Uterus (tissue), 4 donors: ENCODE results near the gene ABCA12. TPM values are rescaled to one million over a fixed set of nuclear protein-coding genes. Genes with fewer than 3 reads are reported as not detected.

ENCODE experiments used
- DNase-seq, 2 donors: peaks; one replicate each; pipeline ENCODE4 v3.0.0-alpha.2; 2019 to 2020
- H3K27ac ChIP-seq, 2 donors: fragments of 200-600 bp; sonication (generic); 1 replicate in 1 of 2; 2 replicates in 1 of 2; pipeline ENCODE4 v1.5.1; 2016 to 2018
- H3K27me3 ChIP-seq, 2 donors: fragments of 200-600 bp; sonication (generic); one replicate each; pipeline ENCODE4 v1.5.1; 2018 to 2019; ENCODE audit warnings: control low read depth in 1 of 2
- H3K36me3 ChIP-seq, 2 donors: fragments of 200-600 bp; sonication (generic); one replicate each; pipeline ENCODE4 v1.5.1; 2019; ENCODE audit warnings: control low read depth in 1 of 2
- H3K4me1 ChIP-seq, 2 donors: fragments of 200-600 bp; sonication (generic); one replicate each; pipeline ENCODE4 v1.5.1; 2018 to 2019; ENCODE audit warnings: control low read depth in 1 of 2
- H3K4me3 ChIP-seq, 2 donors: fragments of 200-600 bp; sonication (generic); 1 replicate in 1 of 2; 2 replicates in 1 of 2; pipeline ENCODE4 v1.5.1; 2018 to 2019; ENCODE audit warnings: mild to moderate bottlenecking in 1 of 2
- H3K9me3 ChIP-seq, 2 donors: fragments of 200-600 bp; sonication (generic); one replicate each; pipeline ENCODE4 v1.5.1; 2019; ENCODE audit warnings: control low read depth in 1 of 2
- CTCF ChIP-seq, 4 experiments: fragments of 200-600 bp in 2 of 4; fragments of 450-650 bp in 2 of 4; sonication (generic) in 2 of 4; IDR thresholded peaks; one replicate each; pipeline ENCODE4 v1.5.1; 2016 to 2019; ENCODE audit warnings: antibody characterized with exemption in 4 of 4, mild to moderate bottlenecking in 2 of 4, moderate library complexity in 1 of 4
- POLR2A ChIP-seq, 2 donors: fragments of 450-650 bp; IDR thresholded peaks; one replicate each; pipeline ENCODE4 v1.6.1; 2016; ENCODE audit warnings: antibody characterized with exemption in 2 of 2, mild to moderate bottlenecking in 1 of 2, moderate library complexity in 1 of 2
- intact Hi-C: fragments of 100-400 bp; cut with DNase I; formaldehyde crosslinking; loops from one replicate; pipeline ENCODE4 v1.15.1; 2023; ENCODE audit warnings: low total_unique reads
- total RNA-seq, 4 donors: library from RNA; depleted of rRNA in 3 of 4; stranded (reverse); fragments of >200 nt in 3 of 4; gene quantifications; one replicate each; pipeline versions ENCODE4 v1.1.0 to v1.2.4, GENCODE V29; 2014 to 2023
- donor health status: DM: yes; HTN: yes; CAD: no.

The ABCA12 gene
- total RNA-seq, 4 donors from 2014 or later, result 0.14 TPM; not detected in 3

GRCh38 chr2:215105607-215106354 lies 32.6 kb downstream of the ABCA12 start:
- Histone ChIP-seq H3K9me3 (no peaks in the 10 kb centered on the region), H3K27me3 (no peaks in the 10 kb centered on the region), H3K4me3 (no peak overlapping the region), H3K36me3 (no peaks in the 10 kb centered on the region), H3K27ac (no peak overlapping the region), H3K4me1 (no peaks in the 10 kb centered on the region)
- DNase-seq, result no peak
- intact Hi-C loops, result no loop called here
- TF ChIP-seq CTCF (IDR thresholded peaks at IDR 0.05) (no peak), POLR2A (IDR thresholded peaks at IDR 0.05) (no peak)

GRCh38 chr2:215104226-215104625 lies 34.2 kb downstream of the ABCA12 start:
- Histone ChIP-seq H3K4me1 (no peaks in the 10 kb centered on the region), H3K4me3 (no peak overlapping the region), H3K27ac (no peak overlapping the region), H3K9me3 (no peaks in the 10 kb centered on the region), H3K27me3 (no peaks in the 10 kb centered on the region), H3K36me3 (no peaks in the 10 kb centered on the region)
- TF ChIP-seq POLR2A (IDR thresholded peaks at IDR 0.05) (no peak), CTCF (IDR thresholded peaks at IDR 0.05) (no peak)
- no peak for DNase-seq
- intact Hi-C loops, result no loop called here

GRCh38 chr2:215098875-215099274 lies 39.6 kb downstream of the ABCA12 start:
- Histone ChIP-seq H3K27ac (no peak overlapping the region), H3K4me3 (no peak overlapping the region), H3K27me3 (no peaks in the 10 kb centered on the region), H3K36me3 (no peaks in the 10 kb centered on the region), H3K4me1 (no peaks in the 10 kb centered on the region), H3K9me3 (no peaks in the 10 kb centered on the region)
- DNase-seq, result no peak
- TF ChIP-seq POLR2A (IDR thresholded peaks at IDR 0.05) (no peak), CTCF (IDR thresholded peaks at IDR 0.05) (no peak)
- intact Hi-C loops, result no loop called here

- Histone ChIP-seq H3K36me3 (no peaks in the 10 kb centered on the region), H3K27ac (no peak overlapping the region), H3K27me3 (no peaks in the 10 kb centered on the region), H3K4me1 (no peaks in the 10 kb centered on the region), H3K9me3 (no peaks in the 10 kb centered on the region), H3K4me3 (no peak overlapping the region)
- intact Hi-C loops, result no loop called here
- no peak for DNase-seq
- TF ChIP-seq CTCF (IDR thresholded peaks at IDR 0.05) (no peak), POLR2A (IDR thresholded peaks at IDR 0.05) (no peak)
Measured at GRCh38 chr2:215084080-215084479, 54.3 kb downstream of the ABCA12 start.

GRCh38 chr2:215083146-215083545 lies 55.3 kb downstream of the ABCA12 start:
- no peaks in the 10 kb centered on the region for H3K36me3 ChIP-seq
- H3K4me1 ChIP-seq, result no peaks in the 10 kb centered on the region
- no peak for DNase-seq
- intact Hi-C loops, result no loop called here
- TF ChIP-seq CTCF (IDR thresholded peaks at IDR 0.05) (no peak), POLR2A (IDR thresholded peaks at IDR 0.05) (no peak)
- no peaks in the 10 kb centered on the region for H3K9me3 ChIP-seq
- no peak overlapping the region for H3K4me3 ChIP-seq
- no peaks in the 10 kb centered on the region for H3K27me3 ChIP-seq
- no peak overlapping the region for H3K27ac ChIP-seq
